GM18505 (cell line): ENCODE results near the gene SLC43A3.
"Not testable (repeated sequence)": the region's sequence is repeated elsewhere in the genome, so short reads cannot be mapped to it uniquely, and the experiment has no call there.

ENCODE experiments used
- ATAC-seq: cut with Tn5 transposase; IDR thresholded peaks from one replicate; pipeline ENCODE4 v1.9.1; 2021; ENCODE audit not compliant: unreplicated experiment
- POLR2A ChIP-seq: IDR thresholded peaks from 4 replicates; pipeline ENCODE4 v1.6.1; 2011; ENCODE audit warnings: borderline replicate concordance; ENCODE audit not compliant: insufficient read depth, insufficient read length; ENCODE audit errors: extremely low read depth

Gene SLC43A3

GRCh38 chr11:57379732-57380131 is 47.2 kb downstream of the SLC43A3 start:
- no peak for TF ChIP-seq POLR2A
- no peak for ATAC-seq

DNA sequence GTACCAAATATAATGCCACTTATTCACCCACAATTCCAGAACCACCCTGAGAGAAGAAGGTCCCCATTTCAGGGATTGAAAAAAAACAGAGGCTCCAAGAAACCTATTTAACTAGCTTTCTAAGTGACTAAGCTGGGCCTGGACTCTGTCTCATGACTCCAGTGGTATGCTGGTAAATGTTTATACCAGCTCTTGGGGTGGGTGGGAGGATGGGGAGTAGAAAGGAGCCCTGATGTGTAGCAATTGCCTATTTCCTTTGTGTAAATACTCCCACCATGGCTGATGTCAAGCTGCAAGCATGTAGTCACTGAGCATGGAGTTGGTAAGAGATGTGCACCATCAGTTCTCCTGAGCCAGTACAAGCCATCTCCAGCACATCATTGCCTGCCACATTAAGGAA is 48.7 kb downstream of the SLC43A3 start:
- TF ChIP-seq POLR2A, result no peak
- no peak for ATAC-seq

DNA sequence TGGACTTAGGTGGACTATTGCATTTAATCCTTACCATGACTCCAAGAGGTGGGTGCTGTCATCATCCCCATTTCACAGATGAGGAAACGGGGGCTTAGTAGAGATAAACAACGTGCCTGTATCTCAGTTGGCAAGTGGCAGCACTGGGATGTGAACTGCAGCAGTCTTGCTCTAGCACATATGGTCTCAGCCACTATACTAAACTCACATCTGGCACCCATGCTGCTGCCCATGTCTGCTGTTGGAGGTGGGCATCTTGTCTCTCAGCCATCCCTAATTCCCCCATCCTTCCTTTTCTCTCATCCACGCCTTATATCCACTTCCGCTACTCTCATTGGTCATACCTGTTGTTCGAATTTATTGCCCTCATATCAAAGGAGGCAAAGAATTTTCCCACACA is 49.8 kb downstream of the SLC43A3 start:
- TF ChIP-seq POLR2A, result no peak
- no peak for ATAC-seq

DNA sequence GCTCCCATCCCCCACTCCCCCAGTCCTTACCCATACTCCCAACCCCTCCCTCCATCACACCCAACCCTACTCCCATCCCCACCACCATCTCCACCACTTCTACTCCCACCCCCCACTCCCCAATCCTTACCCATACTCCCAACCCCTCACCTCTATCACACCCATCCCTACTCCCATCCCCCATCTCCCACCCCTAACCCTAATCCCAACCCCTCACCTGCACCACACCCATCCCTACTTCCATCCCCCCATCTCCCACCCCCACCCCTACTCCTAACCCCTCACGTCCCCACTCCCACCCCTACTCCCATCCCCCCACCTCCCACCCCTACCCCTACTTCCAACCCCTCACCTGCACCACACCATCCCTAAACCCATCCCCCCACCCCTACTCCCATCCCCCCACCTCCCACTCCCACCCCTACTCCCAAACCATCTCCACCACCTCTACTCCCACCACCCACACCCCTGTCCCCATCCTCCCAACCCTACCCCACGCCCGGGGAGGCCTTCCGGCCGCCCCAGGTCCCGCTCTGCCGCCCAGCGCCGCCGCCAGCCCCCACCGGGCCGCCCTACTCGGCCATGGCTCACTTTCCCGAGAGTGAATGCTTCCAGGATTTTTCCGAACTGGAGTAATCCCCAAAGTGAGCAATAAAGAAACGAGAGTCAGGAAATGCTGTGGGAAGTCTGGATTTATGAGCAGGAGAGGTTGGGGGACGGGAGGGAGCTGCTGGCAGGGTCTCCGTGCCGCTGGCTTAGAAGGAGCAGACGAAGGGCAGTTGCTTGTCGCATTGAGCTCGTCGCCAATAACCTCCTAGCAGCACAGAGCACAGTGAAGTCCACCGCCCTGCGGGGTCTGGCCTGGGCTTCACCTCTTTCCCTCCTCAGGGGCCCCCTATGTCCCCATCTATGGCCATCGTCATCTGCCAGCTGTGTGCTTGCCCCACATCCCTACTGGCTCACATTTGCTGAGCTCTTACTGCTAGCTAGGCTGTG is 50.5 kb downstream of the SLC43A3 start:
- no peak for ATAC-seq
- no peak for TF ChIP-seq POLR2A

DNA sequence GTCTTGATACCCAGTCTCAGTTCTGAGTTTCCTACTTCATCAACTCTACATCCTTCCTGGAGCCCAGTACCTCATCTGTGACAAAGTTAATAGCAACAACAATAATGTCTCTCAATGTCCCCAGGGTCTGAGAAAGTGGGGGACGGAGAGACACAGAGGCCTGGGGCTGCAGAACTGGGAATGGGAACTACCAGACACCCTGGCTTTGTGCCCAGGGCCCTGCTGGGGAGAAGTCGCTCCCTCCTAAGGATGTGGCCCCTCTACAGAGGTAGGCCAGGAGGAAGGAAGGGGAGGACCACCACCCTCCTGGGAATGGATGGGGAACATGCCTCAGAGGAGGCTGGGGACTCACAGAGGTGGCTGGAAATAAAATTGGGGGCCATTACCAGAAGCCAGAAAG is 51.4 kb downstream of the SLC43A3 start:
- ATAC-seq, result no peak
- no peak for TF ChIP-seq POLR2A

- no peak for TF ChIP-seq POLR2A
- no peak for ATAC-seq
Observed at GRCh38 chr11:57374966-57375365, 52.0 kb downstream of the SLC43A3 start.

DNA sequence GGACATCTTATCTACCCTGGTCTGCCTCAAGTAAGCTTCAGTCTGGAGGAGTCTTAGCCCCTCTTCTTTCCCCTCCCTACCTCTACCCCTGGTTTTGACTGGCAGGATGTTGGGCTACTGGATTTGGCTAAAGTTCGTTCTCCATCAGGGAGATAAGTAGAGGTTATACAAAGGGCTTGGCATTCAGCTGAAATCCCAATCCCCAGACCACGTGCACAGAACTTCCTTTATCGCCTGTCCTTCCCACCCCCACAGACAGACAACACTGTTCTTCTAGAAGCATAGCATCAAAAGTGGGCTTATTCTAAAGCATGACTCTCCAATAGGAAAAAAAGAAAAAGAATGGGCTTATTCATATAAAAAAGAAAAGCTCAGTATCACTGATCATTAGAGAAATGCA is 53.8 kb downstream of the SLC43A3 start:
- TF ChIP-seq POLR2A, result no peak
- ATAC-seq, result no peak

GRCh38 chr11:57370941-57371340 is 56.0 kb downstream of the SLC43A3 start:
- no peak for TF ChIP-seq POLR2A
- no peak for ATAC-seq

DNA sequence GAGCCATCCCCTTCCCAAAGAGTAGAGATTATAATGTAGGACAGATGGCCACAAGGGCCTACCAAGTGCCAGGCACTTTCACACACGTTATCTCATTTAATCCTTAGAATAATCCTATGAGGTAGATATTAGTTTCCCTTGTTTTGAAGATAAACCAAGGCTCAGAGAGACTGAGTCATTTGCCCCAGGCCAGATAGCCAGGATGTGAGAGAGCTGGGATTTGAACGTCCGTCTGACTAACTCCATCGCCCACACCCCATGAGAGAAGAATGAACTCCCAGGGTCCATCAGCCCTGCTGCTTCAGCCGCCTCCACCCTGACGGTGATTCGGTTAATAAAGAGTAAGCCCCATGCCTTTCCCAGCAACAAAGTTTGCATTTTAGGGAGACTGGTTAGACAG is 56.7 kb downstream of the SLC43A3 start:
- ATAC-seq, result no peak
- TF ChIP-seq POLR2A, result no peak

DNA sequence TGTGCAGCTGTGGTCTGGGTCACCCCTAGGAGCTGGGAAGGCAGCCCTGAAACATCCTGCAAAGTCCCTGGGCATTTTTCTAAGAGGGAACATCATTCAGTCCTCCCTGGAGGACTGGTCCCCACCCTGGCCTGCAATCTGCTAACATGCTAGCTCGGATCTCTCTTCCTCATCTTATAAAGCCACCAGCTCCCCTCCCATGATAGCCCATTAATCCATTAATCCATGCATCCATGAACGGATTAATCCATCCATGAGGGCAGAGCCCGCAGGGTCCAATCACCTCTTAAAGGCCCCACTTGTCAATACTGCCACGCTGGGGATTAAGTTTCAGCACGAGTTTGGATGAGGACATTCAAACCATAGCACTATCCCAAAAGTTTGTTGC is 58.1 kb downstream of the SLC43A3 start:
- no peak for ATAC-seq
- TF ChIP-seq POLR2A, result no peak

GRCh38 chr11:57368106-57368844 is 58.6 kb downstream of the SLC43A3 start:
- ATAC-seq, result no peak
- no peak for TF ChIP-seq POLR2A

GRCh38 chr11:57364851-57365660 is 61.9 kb downstream of the SLC43A3 start:
- no peak for TF ChIP-seq POLR2A
- ATAC-seq, result no peak

- ATAC-seq, result no peak
Observed at GRCh38 chr11:57363131-57364080, 63.5 kb downstream of the SLC43A3 start.

GRCh38 chr11:57361926-57362325 is 65.0 kb downstream of the SLC43A3 start:
- TF ChIP-seq POLR2A, result no peak

More at GRCh38 chr11:57363131-57364080, 63.5 kb downstream of the SLC43A3 start:
- no peak for TF ChIP-seq POLR2A

DNA sequence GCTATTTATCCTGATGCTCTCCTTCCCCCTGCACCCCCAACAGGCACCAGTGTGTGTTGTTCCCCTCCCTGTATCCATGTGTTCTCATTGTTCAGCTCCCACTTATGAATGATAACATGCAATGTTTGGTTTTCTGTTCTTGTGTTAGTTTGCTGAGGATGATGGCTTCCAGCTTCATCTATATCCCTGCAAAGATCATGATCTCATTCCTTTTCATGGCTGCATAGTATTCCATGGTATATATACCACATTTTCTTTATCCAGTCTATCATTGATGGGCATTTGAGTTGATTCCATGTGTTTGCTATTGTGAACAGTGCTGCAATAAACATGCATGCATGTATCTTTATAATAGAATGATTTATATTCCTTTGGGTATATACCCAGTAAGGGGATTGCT is 65.5 kb downstream of the SLC43A3 start:
- not testable (repeated sequence) for ATAC-seq

More at GRCh38 chr11:57361926-57362325, 65.0 kb downstream of the SLC43A3 start:
- no peak for ATAC-seq
